Measurements from ENCODE around the gene PAWR.
A peak's percentile ranks its signal among the peaks of the same experiment; 100 is the strongest.

Gene PAWR

GRCh38 chr12:79644274-79645234 is 46.2 kb downstream of the PAWR start:
- CTCF ChIA-PET: no interaction called here
- H3K27ac ChIP-seq (ENCODE audit: extremely low read depth, low read depth, low read length): no peak overlapping the region
- H3K9me3 ChIP-seq (ENCODE audit: control insufficient read depth, insufficient read depth, low read depth, low read length): no peaks in the 10 kb centered on the region
- H3K4me1 ChIP-seq (ENCODE audit: control insufficient read depth, insufficient read depth, low read length): peaks cover 14% of the 10 kb centered on the region
- no peaks in the 10 kb centered on the region; a peak in 1 of 3 replicates for H3K36me3 ChIP-seq (ENCODE audit: control insufficient read depth in 2 of 2, insufficient read depth in 1 of 2, low read length in 2 of 2)
- no peak overlapping the region for H3K4me3 ChIP-seq (ENCODE audit: low read depth, low read length)
- no peak for TF ChIP-seq OSR2 (tag by site-specific recombination; IDR thresholded peaks at IDR 0.05)
- TF ChIP-seq ZFHX2 (tag by site-specific recombination; conservative IDR thresholded peaks at IDR 0.05): 0 out of 2 replicates have a peak, but pooled peaks have one; percentile 18
- no peak for TF ChIP-seq HOXC10 (CRISPR knock-in tag; IDR thresholded peaks at IDR 0.05)
- TF ChIP-seq ZSCAN4 (tag by site-specific recombination; IDR thresholded peaks at IDR 0.05): peak; percentile 74
- no peak for TF ChIP-seq PRDM2 (tag by site-specific recombination; IDR thresholded peaks at IDR 0.05; ENCODE audit: borderline replicate concordance)
- POLR2A ChIA-PET: interaction anchor here (1.4 kb wide), 1 partner anchor 46 kb away, joined by 5 read pairs; the partner anchor contains the start of gene PAWR

- no peaks in the 10 kb centered on the region for H3K9me3 ChIP-seq (ENCODE audit: control insufficient read depth, insufficient read depth, low read depth, low read length)
- H3K36me3 ChIP-seq (ENCODE audit: control insufficient read depth in 2 of 2, insufficient read depth in 1 of 2, low read length in 2 of 2): no peaks in the 10 kb centered on the region; a peak in 1 of 3 replicates
- TF ChIP-seq ZNF362 (tag by site-specific recombination; IDR thresholded peaks at IDR 0.05) (no peak), MZF1 (tag by site-specific recombination; IDR thresholded peaks at IDR 0.05; ENCODE audit: borderline replicate concordance) (no peak), ZBTB26 (tag by site-specific recombination; optimal IDR thresholded peaks at IDR 0.05) (no peak), ZNF596 (tag by site-specific recombination; IDR thresholded peaks at IDR 0.05) (no peak), ZNF843 (tag by site-specific recombination; IDR thresholded peaks at IDR 0.05) (no peak), GLIS1 (tag by site-specific recombination; IDR thresholded peaks at IDR 0.05) (no peak), ZNF18 (tag by site-specific recombination; IDR thresholded peaks at IDR 0.05) (no peak), ZNF398 (tag by site-specific recombination; IDR thresholded peaks at IDR 0.05) (no peak), ZNF155 (tag by site-specific recombination; IDR thresholded peaks at IDR 0.05) (no peak)
- H3K4me1 ChIP-seq (ENCODE audit: control insufficient read depth, insufficient read depth, low read length): peaks cover 14% of the 10 kb centered on the region
- ChIA-PET POLR2A (no interaction called here), CTCF (no interaction called here)
- H3K27ac ChIP-seq (ENCODE audit: extremely low read depth, low read depth, low read length): no peak overlapping the region
- no peak overlapping the region for H3K4me3 ChIP-seq (ENCODE audit: low read depth, low read length)
Observed at GRCh38 chr12:79643821-79644220, 46.9 kb downstream of the PAWR start.
